ENCODE data around the gene RBBP4.

DNA sequence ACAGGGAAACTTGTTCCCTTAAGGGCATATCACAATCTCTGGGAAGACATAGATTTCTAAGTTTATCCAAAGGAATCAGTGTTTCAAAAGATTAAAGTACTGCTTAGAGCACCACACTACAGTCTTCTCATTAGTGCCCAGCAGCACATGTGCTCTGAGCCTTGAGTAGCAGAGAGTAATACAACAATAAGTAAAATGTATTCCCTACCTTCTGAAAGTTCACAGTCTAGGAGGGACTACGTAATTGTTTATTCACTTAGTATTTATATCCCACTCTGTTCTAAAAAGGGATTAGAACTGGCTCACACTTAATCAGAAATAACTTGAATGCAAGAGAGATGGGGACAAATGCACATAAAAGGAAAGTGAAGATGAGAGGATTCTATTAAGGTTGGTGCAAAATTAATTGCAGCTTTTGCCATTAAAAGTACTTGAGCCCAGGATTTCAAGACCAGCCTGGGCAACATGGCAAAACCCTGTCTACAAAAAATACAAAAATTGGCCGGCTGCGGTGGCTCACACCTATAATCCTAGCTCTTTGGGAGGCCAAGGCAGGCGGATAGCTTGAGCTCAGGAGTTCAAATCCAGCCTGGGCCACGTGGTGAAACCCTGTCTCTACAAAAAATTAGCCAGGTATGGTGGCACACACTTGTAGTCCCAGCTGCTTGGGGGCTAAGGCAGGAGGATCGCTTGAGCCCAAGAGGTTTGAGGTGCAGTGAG lies 42.6 kb downstream of the RBBP4 start:
- TF ChIP-seq, protein P1, sequence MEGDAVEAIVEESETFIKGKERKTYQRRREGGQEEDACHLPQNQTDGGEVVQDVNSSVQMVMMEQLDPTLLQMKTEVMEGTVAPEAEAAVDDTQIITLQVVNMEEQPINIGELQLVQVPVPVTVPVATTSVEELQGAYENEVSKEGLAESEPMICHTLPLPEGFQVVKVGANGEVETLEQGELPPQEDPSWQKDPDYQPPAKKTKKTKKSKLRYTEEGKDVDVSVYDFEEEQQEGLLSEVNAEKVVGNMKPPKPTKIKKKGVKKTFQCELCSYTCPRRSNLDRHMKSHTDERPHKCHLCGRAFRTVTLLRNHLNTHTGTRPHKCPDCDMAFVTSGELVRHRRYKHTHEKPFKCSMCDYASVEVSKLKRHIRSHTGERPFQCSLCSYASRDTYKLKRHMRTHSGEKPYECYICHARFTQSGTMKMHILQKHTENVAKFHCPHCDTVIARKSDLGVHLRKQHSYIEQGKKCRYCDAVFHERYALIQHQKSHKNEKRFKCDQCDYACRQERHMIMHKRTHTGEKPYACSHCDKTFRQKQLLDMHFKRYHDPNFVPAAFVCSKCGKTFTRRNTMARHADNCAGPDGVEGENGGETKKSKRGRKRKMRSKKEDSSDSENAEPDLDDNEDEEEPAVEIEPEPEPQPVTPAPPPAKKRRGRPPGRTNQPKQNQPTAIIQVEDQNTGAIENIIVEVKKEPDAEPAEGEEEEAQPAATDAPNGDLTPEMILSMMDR (IDR thresholded peaks at IDR 0.05; ENCODE audit: low read depth, low read length, poor library complexity, severe bottlenecking) = no peak
- TF ChIP-seq EZH2phosphoT487 (IDR thresholded peaks at IDR 0.05; ENCODE audit: borderline replicate concordance, low read length) = no peak
